SH-SY5Y (cell line): ENCODE data around the gene SLK.

ENCODE experiments used
- GATA2 ChIP-seq: IDR thresholded peaks from 2 replicates; pipeline ENCODE4 v1.6.1; 2011; ENCODE audit warnings: mild to moderate bottlenecking, low read depth, low read length
- GATA3 ChIP-seq: IDR thresholded peaks from 2 replicates; pipeline ENCODE4 v1.6.1; 2011; ENCODE audit warnings: low read depth, mild to moderate bottlenecking, low read length, moderate library complexity

The SLK gene

GRCh38 chr10:103931603-103932002 lies 35.3 kb upstream of the SLK start:
- peak; percentile 30; the same call in 1 of the 2 replicates for TF ChIP-seq GATA3
- peak; percentile 56; the same call in 1 of the 2 replicates for TF ChIP-seq GATA2

DNA sequence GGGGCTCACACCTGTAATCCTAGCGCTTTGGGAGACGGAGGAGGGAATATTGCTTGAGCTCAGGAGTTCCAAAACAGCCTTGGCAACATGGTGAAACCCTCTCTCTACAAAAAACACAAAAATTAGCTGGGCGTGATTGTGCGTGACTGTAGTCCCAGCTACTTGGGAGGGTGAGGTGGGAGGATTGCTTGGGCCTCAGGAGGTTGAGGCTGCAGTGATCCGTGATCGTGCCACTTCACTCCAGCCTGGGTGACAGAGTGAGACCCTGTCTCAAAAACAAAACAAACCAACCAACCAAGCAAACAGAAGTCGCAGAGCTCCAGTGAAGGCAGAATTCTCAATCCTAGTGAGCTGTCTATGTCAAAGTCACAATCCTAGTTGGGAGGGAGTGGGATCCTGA lies 34.7 kb upstream of the SLK start:
- TF ChIP-seq GATA3 (no peak), GATA2 (no peak)

- no peak for TF ChIP-seq GATA3
Observed at GRCh38 chr10:103932971-103933370, 34.0 kb upstream of the SLK start.

- TF ChIP-seq GATA2 = no peak
- TF ChIP-seq GATA3 = no peak
Observed at GRCh38 chr10:103933557-103934121, 33.3 kb upstream of the SLK start.

DNA sequence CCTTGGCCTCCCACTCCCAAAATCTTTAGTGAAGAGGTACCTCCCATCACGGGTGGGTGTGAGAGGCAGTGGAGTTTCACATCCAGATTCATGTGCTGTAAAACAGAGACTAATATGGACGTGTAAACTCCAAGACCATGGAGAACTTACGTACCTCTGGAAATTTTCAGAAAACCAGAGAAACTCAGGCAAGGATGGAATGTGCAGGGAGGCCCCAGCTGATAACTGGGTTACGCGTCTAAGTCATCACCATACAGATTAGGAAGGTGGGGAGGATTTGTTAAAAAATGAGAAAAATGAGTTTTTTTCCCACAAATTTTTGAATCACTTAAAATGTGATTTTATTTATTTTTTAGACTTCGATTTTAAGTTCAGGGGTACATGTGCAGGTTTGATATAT lies 32.6 kb upstream of the SLK start:
- no peak for TF ChIP-seq GATA2
- TF ChIP-seq GATA3 = no peak

DNA sequence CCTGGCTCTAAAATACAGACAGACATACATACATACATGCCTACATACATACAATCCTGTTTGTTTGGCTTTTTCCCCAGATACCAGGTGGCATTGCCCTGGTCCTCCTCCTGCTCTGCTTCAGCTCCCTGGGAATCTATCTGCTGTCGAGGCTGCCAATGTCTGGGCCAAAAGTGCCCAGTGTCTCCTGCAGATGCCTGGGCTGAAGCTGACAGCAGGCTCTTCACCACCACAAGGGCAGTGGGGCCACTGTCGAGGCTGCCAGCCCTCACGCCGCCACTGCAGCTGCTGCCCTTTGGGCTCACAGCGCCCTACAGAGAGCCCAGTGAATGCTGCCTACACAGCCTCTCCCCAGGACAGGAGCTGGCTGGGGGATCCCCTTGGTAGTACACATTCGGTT lies 30.9 kb upstream of the SLK start:
- no peak for TF ChIP-seq GATA2
- no peak for TF ChIP-seq GATA3

GRCh38 chr10:103939522-103939921 lies 27.4 kb upstream of the SLK start:
- no peak for TF ChIP-seq GATA3
- no peak for TF ChIP-seq GATA2

GRCh38 chr10:103941801-103942200 lies 25.1 kb upstream of the SLK start:
- TF ChIP-seq GATA2 (no peak), GATA3 (no peak)

DNA sequence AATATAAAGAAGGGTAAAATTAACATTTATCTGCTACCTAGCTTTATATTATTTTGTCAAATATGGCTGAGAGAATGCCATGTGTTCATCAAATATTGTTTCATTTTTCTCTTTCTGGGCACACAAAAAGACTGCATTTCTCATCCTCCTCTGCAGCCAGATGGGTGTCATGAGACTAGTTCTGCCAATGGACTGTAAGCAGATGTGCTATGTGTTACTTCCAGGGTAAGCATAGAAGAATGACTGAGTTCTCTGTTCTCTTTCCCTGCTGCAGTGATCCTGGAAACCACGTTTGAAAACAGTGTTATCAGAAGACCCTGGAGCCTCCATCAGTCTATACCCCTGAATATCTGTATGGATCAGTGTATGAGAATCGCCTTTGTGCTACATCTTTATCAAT lies 24.1 kb upstream of the SLK start:
- TF ChIP-seq GATA2 (no peak), GATA3 (no peak)

DNA sequence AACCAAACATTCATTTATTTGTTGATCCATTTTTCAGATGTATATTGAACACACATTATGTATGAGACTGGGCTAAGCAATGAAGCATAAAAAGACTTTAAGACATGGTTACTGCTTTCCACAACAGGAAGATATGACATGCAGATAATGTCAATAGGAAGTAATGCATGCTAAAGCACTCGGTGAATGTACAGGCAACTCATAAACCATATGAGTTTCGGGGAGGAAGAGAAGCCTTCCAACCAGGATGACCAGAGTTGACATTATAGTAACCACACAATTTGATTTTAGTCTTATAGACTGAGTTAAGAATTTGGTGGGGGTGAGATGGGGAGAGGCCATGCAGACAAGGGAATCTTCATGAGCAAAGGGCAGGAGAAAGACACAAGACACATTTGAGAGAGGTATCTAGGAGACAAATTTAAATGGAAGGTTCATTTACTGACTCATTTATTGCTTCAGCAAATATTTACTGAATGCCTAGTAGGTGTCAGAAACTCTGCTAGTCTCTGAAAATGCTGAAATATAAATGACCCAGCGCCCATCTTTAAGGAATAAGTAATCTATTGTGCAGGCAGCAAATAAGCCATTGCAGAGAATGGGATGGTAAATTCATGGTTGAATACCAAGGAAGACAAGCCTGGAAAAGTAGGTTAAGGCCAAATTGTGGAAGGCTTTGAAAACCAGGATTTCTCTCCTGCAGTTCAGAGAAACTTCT lies 19.0 kb upstream of the SLK start:
- no peak for TF ChIP-seq GATA3
- no peak for TF ChIP-seq GATA2

DNA sequence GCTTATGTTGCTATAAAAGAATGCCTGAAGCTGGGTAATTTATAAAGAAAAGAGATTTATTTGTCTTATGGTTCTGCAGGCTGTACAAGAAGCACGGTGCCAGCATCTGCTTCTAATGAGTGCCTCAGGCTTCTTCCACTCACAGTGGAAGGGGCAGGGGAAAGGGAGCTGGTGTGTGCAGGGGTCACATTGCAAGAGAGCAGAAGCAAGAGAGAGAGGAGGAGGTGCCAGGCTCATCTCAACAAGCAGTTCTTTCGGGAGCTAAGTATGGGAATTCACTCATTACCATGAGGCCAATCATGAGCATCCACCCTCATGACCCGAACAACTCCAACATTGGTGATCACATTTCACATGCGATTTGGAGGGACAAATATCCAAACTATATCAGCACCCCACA lies 17.2 kb upstream of the SLK start:
- TF ChIP-seq GATA3 (no peak), GATA2 (no peak)

- no peak for TF ChIP-seq GATA3
- TF ChIP-seq GATA2 = no peak
Observed at GRCh38 chr10:103951183-103951582, 15.8 kb upstream of the SLK start.

DNA sequence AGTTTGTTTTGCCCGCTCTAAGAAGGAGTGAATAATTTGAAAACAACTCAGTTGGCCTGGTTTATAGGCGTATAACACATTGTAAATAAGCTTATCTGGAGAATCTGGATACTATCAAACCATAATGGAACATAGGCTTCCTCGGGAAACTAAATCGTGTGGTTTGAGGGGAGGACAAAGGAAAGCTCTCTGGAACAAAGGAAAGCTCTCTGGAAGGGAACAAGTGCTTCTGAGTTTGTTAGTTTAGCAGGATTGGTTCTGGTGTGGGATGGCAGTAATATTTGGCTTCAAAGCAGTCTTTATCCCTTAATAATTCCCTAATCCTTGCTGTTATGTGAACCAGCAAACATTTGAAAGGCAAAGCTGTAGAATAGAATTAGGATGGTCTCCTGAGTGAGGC lies 15.0 kb upstream of the SLK start:
- no peak for TF ChIP-seq GATA3
- no peak for TF ChIP-seq GATA2

GRCh38 chr10:103954543-103954942 lies 12.4 kb upstream of the SLK start:
- TF ChIP-seq GATA3 (no peak), GATA2 (no peak)

GRCh38 chr10:103958996-103959395 lies 7.9 kb upstream of the SLK start:
- TF ChIP-seq GATA3 = no peak

- no peak for TF ChIP-seq GATA2
- TF ChIP-seq GATA3 = no peak
Observed at GRCh38 chr10:103960103-103960502, 6.8 kb upstream of the SLK start.
